ENCODE data around the gene CADPS. TPM values are rescaled to one million over a fixed set of nuclear protein-coding genes. Genes with fewer than 3 reads are reported as not detected.
A peak's percentile ranks its signal among the peaks of the same experiment; 100 is the strongest.

The CADPS gene
- total RNA-seq (2014; rRNA removed; shearing (Covaris generic)), result 0.17 TPM in 1 of 2 replicates, not detected in the other

GRCh38 chr3:62874711-62875557 is at the start of gene CADPS:
Gene CADPS, minus strand, starts transcription at chr3:62875416. Its CDS starts 387 bp downstream, at chr3:62875029.
- no peak for DNase-seq (ENCODE audit: low spot score)

- no peak for DNase-seq (ENCODE audit: low spot score)
These were observed 47.9 kb upstream of the CADPS start for GRCh38 chr3:62923066-62923465.

GRCh38 chr3:62922326-62922725 is 47.1 kb upstream of the CADPS start:
- peak; percentile 39 for DNase-seq (ENCODE audit: low spot score)

- DNase-seq (ENCODE audit: low spot score), result no peak
These were observed 45.2 kb upstream of the CADPS start for GRCh38 chr3:62920466-62920784.

GRCh38 chr3:62919784-62920465 is 44.7 kb upstream of the CADPS start:
- no peak for DNase-seq (ENCODE audit: low spot score)

GRCh38 chr3:62918777-62919176 is 43.6 kb upstream of the CADPS start:
- DNase-seq (ENCODE audit: low spot score), result no peak

- DNase-seq (ENCODE audit: low spot score), result no peak
These were observed 42.9 kb upstream of the CADPS start for GRCh38 chr3:62918131-62918530.

- no peak for DNase-seq (ENCODE audit: low spot score)
These were observed 36.3 kb upstream of the CADPS start for GRCh38 chr3:62911526-62911925.

GRCh38 chr3:62905331-62905730 is 30.1 kb upstream of the CADPS start:
- DNase-seq (ENCODE audit: low spot score), result no peak

GRCh38 chr3:62898530-62899496 is 23.6 kb upstream of the CADPS start:
- DNase-seq (ENCODE audit: low spot score), result no peak

GRCh38 chr3:62895901-62896300 is 20.7 kb upstream of the CADPS start:
- DNase-seq (ENCODE audit: low spot score), result no peak

DNA sequence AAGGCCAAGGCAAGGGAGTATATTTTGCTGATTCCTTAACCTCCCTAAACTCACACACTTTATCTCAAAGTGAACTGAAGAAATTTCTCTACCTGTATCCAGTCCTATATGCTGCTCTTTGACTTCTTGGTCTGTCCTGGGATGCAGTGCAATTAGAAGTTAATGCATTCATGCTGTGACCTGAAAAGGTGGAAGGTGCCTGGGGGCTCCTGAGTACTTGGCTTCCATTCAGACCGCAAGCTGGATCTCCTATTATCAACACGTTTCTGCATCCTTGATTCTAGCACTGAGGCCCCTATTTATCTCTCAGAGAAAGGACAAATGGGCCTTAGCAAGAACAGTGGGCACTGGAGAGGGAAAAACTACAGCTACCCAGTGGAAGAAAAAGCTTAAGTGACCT is 17.7 kb upstream of the CADPS start:
- DNase-seq (ENCODE audit: low spot score), result no peak

GRCh38 chr3:62892045-62892444 is 16.8 kb upstream of the CADPS start:
- DNase-seq (ENCODE audit: low spot score), result no peak

DNA sequence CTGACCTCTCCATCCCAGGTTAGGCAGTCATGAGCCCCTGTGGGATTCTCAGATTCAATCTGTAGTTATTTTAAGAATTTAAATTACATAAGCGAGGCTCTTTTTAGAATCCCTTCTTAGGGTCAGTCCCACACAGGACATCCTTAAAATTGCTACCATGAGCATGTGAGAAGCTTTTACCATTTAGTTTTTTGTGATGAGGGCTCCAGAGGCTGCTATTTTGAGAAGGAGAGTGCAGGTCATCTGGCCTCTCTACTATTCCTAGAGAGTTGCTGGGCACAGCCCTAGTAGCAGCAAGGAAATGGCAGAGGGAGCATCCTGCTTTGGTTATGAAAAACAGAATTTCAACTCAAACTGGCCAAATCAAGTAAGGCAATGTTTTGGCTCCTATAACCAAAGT is 13.6 kb upstream of the CADPS start:
- no peak for DNase-seq (ENCODE audit: low spot score)

DNA sequence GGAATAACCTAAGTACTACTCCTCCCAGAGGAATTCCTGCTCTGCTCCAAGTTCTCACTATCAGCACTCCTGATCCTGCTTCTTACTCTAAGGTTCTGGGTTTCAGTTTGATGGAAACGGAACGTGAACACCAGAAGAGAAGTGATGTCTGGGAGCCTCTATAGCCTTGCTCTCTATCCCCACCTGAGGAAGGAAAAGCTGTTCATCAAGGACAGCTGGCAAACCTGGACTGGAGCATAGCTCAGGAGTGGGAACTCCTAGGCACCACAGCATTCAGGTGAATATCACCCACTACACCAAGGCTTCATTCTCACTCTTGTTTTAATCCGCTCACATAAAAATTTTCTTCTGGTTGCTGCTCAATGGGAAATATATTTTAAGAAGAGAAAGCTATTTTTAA is 13.0 kb upstream of the CADPS start:
- DNase-seq (ENCODE audit: low spot score), result no peak

- no peak for DNase-seq (ENCODE audit: low spot score)
These were observed 9.9 kb upstream of the CADPS start for GRCh38 chr3:62885136-62885535.

DNA sequence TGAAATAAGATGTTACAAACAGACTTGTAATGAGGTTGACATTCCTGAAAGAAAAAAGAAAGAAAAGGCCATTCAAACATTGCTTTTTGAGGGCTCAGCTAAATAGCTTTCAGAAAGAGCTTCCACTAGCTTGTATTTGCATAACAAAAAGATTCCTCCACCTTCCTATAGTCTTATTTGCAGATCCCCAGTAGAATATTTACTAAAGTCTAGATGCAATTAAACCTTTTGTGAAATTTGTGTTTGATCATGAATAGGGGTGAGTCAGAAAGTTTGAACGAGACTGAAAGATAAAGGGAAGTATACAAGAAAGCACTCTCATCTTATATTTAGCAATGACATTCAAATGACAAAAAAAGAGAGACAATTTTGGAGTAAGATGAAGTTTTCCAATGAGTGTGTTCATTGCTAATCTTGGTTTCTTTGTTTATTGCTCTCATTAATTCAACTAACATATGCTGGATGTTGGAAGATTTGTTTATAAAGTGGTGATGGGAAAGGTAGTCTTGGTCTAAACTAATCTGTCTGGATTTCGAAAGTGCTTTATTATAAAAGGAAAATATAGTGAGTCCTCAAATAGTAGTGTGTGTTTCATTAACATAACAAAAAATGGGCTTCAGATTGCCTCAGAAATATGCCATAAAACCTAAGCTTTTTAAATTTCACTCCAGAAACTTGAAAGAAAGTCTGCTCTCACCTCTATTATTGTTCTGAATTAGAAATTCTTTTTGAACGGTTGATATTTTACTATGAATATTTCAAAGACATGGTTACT is 9.1 kb upstream of the CADPS start:
- DNase-seq (ENCODE audit: low spot score), result no peak

DNA sequence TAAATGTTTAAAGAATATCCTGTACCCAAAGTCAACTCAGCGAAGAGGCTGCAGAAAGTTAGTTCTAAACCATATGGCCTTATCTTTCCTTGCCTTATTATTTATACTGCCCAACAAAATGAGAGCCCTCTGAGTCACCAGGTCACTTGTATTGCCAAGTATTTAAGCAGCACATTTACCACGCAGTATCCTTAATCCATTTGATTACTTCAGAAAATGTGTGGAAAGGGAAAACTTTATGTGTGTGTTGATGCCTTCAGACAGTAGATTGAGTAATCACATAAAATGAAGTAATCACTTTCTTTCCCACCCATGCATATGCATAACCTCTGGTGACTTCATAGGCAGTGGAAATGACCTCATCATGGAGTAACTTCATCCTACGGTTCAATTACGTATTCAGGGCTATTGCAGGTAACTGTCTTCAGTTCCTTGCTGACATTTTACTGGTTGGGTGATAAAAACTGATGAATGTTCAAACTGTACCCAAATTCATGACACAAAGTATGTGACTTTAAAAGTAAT is 7.5 kb upstream of the CADPS start:
- peak; percentile 4 for DNase-seq (ENCODE audit: low spot score)

- DNase-seq (ENCODE audit: low spot score), result peak; percentile 18
These were observed 848 bp upstream of the CADPS start for GRCh38 chr3:62876064-62876463.

DNA sequence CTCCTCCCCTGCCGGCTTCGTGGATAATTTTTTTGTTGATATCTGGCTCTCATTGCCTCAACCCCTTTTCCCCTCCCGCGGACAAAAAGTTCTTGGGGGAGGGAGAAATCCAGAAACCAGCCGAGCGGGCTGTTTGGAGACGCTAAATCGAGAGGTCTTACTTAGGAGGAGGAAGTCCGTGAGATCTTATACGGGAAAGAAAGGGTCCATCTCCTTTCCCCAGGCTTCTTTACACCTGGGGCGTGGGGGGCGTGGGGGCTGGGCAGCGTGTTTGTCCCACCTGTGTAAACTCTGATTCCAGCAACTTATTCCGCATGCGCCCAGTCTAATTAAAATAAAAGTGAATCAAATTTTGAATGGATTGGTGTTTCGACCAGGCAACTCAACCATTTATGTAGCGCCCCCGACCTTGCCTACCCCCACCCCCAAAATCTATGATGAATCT is 364 bp upstream of the CADPS start:
- no peak for DNase-seq (ENCODE audit: low spot score)
